Spleen (tissue), 7 donors: ENCODE results near the gene APOC3.

Experiments
- CTCF ChIP-seq, 11 experiments: fragments of 200-600 bp in 7 of 11; fragments of 450-650 bp in 4 of 11; sonication (generic) in 4 of 11; IDR thresholded peaks in 8 of 11; conservative IDR thresholded peaks in 3 of 11; 1 replicate in 7 of 11; 2 replicates in 4 of 11; pipeline versions ENCODE4 v1.4.0 to v1.8.0; 2016 to 2021; ENCODE audit warnings: antibody characterized with exemption in 11 of 11, inconsistent platforms in 4 of 11, mild to moderate bottlenecking in 1 of 11
- POLR2A ChIP-seq, 3 donors: fragments of 450-650 bp; IDR thresholded peaks; one replicate each; pipeline ENCODE4 v1.5.1; 2017; ENCODE audit warnings: antibody characterized with exemption in 3 of 3, mild to moderate bottlenecking in 1 of 3
- POLR2AphosphoS5 ChIP-seq, 3 donors: sonication (generic); formaldehyde crosslinking; IDR thresholded peaks; one replicate each; pipeline ENCODE4 v1.5.1; 2017; ENCODE audit warnings: antibody characterized with exemption in 3 of 3
- donor health status: DM: no; HTN: no; CAD: no; lungs with moderate emphysema.
- donor health status: DM: no; HTN: no; CAD: no.
- donor health status: DM: no; HTN: no; CAD: no.

GRCh38 chr11:116792869-116793771 is 36.6 kb upstream of the APOC3 start:
- TF ChIP-seq CTCF (IDR thresholded peaks at IDR 0.05 in 8 of 11, conservative IDR thresholded peaks at IDR 0.05 in 3 of 11) (no peak), POLR2AphosphoS5 (IDR thresholded peaks at IDR 0.05) (no peak), POLR2A (IDR thresholded peaks at IDR 0.05) (no peak)
